CD14-positive monocyte (primary cell): ENCODE results near the gene G6PC3. TPM values are rescaled to one million over a fixed set of nuclear protein-coding genes. Genes with fewer than 3 reads are reported as not detected.

Experiments
- DNase-seq, 3 donors: peaks; one replicate each; pipeline ENCODE4 v3.0.0-alpha.2; 2011 to 2022
- H2AFZ ChIP-seq: 2 replicates; pipeline ENCODE4 v1.6.0; 2012; ENCODE audit warnings: mild to moderate bottlenecking, low read depth, low read length, inconsistent platforms; ENCODE audit not compliant: insufficient read depth, poor library complexity, severe bottlenecking
- H3K27ac ChIP-seq, 2 donors: 1 replicate in 1 of 2; 2 replicates in 1 of 2; pipeline ENCODE4 v1.5.1; 2012 to 2013; ENCODE audit warnings: low read length in 2 of 2, control low read depth in 1 of 2, inconsistent platforms in 1 of 2, low read depth in 1 of 2, mild to moderate bottlenecking in 1 of 2
- H3K27me3 ChIP-seq, 2 donors: one replicate each; pipeline versions ENCODE4 v1.6.0 to v1.6.1; 2011 to 2013; ENCODE audit warnings: low read length in 2 of 2; ENCODE audit not compliant: control insufficient read depth in 2 of 2, insufficient read depth in 2 of 2
- H3K36me3 ChIP-seq, 2 donors: replicated peaks in 1 of 2; 1 replicate in 1 of 2; 2 replicates in 1 of 2; pipeline versions ENCODE4 v1.5.1 to v1.6.1; 2012 to 2013; ENCODE audit warnings: low read length in 2 of 2, control low read depth in 1 of 2, inconsistent platforms in 1 of 2, mild to moderate bottlenecking in 1 of 2; ENCODE audit not compliant: insufficient read depth in 2 of 2, control insufficient read depth in 1 of 2
- H3K4me1 ChIP-seq, 2 donors: 1 replicate in 1 of 2; 2 replicates in 1 of 2; pipeline versions ENCODE4 v1.5.1 to v1.6.1; 2012 to 2013; ENCODE audit warnings: low read length in 2 of 2, control low read depth in 1 of 2, inconsistent platforms in 1 of 2, mild to moderate bottlenecking in 1 of 2, moderate library complexity in 1 of 2; ENCODE audit not compliant: insufficient read depth in 2 of 2, control insufficient read depth in 1 of 2
- H3K4me2 ChIP-seq: replicated peaks from 2 replicates; pipeline ENCODE3; 2012; ENCODE audit warnings: low read length, moderate library complexity, mild to moderate bottlenecking; ENCODE audit not compliant: poor library complexity, severe bottlenecking; ENCODE audit errors: extremely low read depth
- H3K4me3 ChIP-seq, 3 experiments: fragments of 200-600 bp in 1 of 3; sonication (generic) in 1 of 3; replicated peaks in 1 of 3; 1 replicate in 2 of 3; 2 replicates in 1 of 3; pipeline ENCODE4 v1.5.1; 2011 to 2013; ENCODE audit warnings: low read length in 3 of 3, mild to moderate bottlenecking in 3 of 3, control low read depth in 2 of 3, low read depth in 2 of 3, inconsistent platforms in 1 of 3, moderate library complexity in 1 of 3
- H3K79me2 ChIP-seq: 2 replicates; pipeline ENCODE4 v1.6.0; 2012; ENCODE audit warnings: mild to moderate bottlenecking, control low read depth, inconsistent platforms, low read length, moderate library complexity; ENCODE audit not compliant: insufficient read depth
- H3K9ac ChIP-seq: 2 replicates; pipeline ENCODE4 v1.6.0; 2017; ENCODE audit warnings: low read length, mild to moderate bottlenecking; ENCODE audit not compliant: insufficient read depth, poor library complexity, severe bottlenecking
- H3K9me3 ChIP-seq, 2 donors: replicated peaks in 1 of 2; 1 replicate in 1 of 2; 2 replicates in 1 of 2; pipeline versions ENCODE4 v1.5.1 to v1.6.1; 2012 to 2013; ENCODE audit warnings: low read length in 2 of 2, control low read depth in 1 of 2; ENCODE audit not compliant: control insufficient read depth in 1 of 2, insufficient read depth in 1 of 2
- H4K20me1 ChIP-seq: 2 replicates; pipeline ENCODE4 v1.6.0; 2012; ENCODE audit warnings: mild to moderate bottlenecking, low read length, control low read depth, moderate library complexity; ENCODE audit not compliant: insufficient read depth
- H3K27ac Mint-ChIP-seq, 7 donors: one replicate each; pipeline ENCODE4 v1.8.0; 2020; ENCODE audit warnings: mild to moderate bottlenecking in 7 of 7, mixed read lengths in 7 of 7, moderate library complexity in 6 of 7, inconsistent platforms in 2 of 7
- H3K27me3 Mint-ChIP-seq, 3 donors: one replicate each; pipeline ENCODE4 v1.8.0; 2021 to 2022; ENCODE audit warnings: low read depth in 3 of 3, mild to moderate bottlenecking in 3 of 3, mixed read lengths in 3 of 3, moderate library complexity in 3 of 3, inconsistent platforms in 1 of 3
- H3K36me3 Mint-ChIP-seq, 2 donors: one replicate each; pipeline ENCODE4 v1.8.0; 2020; ENCODE audit warnings: mixed read lengths in 2 of 2, inconsistent platforms in 1 of 2, mild to moderate bottlenecking in 1 of 2
- H3K4me1 Mint-ChIP-seq: one replicate; pipeline ENCODE4 v1.8.0; 2020; ENCODE audit warnings: mild to moderate bottlenecking, mixed read lengths
- H3K4me3 Mint-ChIP-seq, 2 donors: one replicate each; pipeline ENCODE4 v1.8.0; 2020; ENCODE audit warnings: mild to moderate bottlenecking in 2 of 2, mixed read lengths in 2 of 2, moderate library complexity in 1 of 2
- H3K9me3 Mint-ChIP-seq, 7 donors: one replicate each; pipeline ENCODE4 v1.8.0; 2020 to 2022; ENCODE audit warnings: mixed read lengths in 7 of 7, mild to moderate bottlenecking in 6 of 7, moderate library complexity in 6 of 7, inconsistent platforms in 2 of 7
- WGBS: methylation state at CpG from one replicate; pipeline ENCODE4 v1.1.5; 2013; ENCODE audit warnings: missing lambda C conversion rate; ENCODE audit not compliant: insufficient coverage; 5-methylcytosine and 5-hydroxymethylcytosine counted together
- intact Hi-C, 2 donors: fragments of 100-400 bp; cut with micrococcal nuclease; formaldehyde crosslinking; loops; one replicate each; pipeline versions ENCODE4 v1.15.0 to v1.15.1; 2023
- polyA plus RNA-seq, 3 donors: library from polyadenylated mRNA; depleted of rRNA in 1 of 3; unstranded in 2 of 3; stranded (reverse) in 1 of 3; fragments of 300-500 nt in 2 of 3; fragments of >200 nt in 1 of 3; fragmentation: Illumina TruSeq in 2 of 3; gene quantifications; 1 replicate in 2 of 3; 2 replicates in 1 of 3; pipeline ENCODE4 v1.2.3, GENCODE V29; 2012 to 2021
- TF ChIP-seq, protein P1 (sequence below): fragments of 200-600 bp; IDR thresholded peaks from one replicate; pipeline ENCODE4 v1.8.0; 2022; ENCODE audit warnings: antibody characterized with exemption, mild to moderate bottlenecking

The G6PC3 gene
- polyA plus RNA-seq, 3 donors: 38.0 to 46.4 (median 42.4) TPM

DNA sequence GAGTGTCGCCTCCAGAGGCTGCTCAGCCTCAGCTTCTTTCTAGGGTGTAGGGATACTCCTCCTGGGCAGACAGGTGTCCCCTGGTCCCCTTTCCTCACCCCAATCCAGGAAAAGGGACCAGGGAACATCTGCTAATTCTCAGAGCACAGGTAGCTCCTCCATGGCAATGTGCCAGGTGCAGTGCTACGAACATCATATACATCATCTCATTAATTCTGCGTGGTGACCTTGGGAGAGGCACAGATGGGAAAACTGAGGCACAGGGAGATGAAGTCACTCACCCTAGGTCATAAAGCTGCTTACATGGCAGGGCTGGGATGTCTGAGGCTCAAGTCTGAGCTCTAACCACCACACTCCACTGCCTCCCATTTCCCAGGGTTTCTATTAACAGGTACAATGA, 41.2 kb downstream of the G6PC3 start:
- peaks cover 39 to 50% of the 10 kb centered on the region in 2 donors for H3K4me1 ChIP-seq
- peak overlapping the region in 1 of 2 donors; percentile 42 for H3K4me3 Mint-ChIP-seq
- TF ChIP-seq, protein P1, sequence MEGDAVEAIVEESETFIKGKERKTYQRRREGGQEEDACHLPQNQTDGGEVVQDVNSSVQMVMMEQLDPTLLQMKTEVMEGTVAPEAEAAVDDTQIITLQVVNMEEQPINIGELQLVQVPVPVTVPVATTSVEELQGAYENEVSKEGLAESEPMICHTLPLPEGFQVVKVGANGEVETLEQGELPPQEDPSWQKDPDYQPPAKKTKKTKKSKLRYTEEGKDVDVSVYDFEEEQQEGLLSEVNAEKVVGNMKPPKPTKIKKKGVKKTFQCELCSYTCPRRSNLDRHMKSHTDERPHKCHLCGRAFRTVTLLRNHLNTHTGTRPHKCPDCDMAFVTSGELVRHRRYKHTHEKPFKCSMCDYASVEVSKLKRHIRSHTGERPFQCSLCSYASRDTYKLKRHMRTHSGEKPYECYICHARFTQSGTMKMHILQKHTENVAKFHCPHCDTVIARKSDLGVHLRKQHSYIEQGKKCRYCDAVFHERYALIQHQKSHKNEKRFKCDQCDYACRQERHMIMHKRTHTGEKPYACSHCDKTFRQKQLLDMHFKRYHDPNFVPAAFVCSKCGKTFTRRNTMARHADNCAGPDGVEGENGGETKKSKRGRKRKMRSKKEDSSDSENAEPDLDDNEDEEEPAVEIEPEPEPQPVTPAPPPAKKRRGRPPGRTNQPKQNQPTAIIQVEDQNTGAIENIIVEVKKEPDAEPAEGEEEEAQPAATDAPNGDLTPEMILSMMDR: no peak
- H3K4me1 Mint-ChIP-seq: peaks cover 50% of the 10 kb centered on the region
- peaks cover 96% of the 10 kb centered on the region for H4K20me1 ChIP-seq
- no peaks in the 10 kb centered on the region for H3K27me3 ChIP-seq
- no peaks in the 10 kb centered on the region for H3K9me3 Mint-ChIP-seq
- H3K9ac ChIP-seq: peak overlapping the region; percentile 57
- peaks cover 37% of the 10 kb centered on the region for H3K79me2 ChIP-seq
- peaks cover 0 to 2% (median 2%) of the 10 kb centered on the region in 3 donors for H3K27me3 Mint-ChIP-seq
- H3K4me2 ChIP-seq: peak overlapping the region; percentile 94
- intact Hi-C loops: no loop called here
- peak overlapping the region in 1 of 3 experiments; percentile 69 for H3K4me3 ChIP-seq
- H3K27ac ChIP-seq: peak overlapping the region in 1 of 2 donors; percentile 52
- DNase-seq: no peak
- H3K27ac Mint-ChIP-seq: peak overlapping the region in 5 of 7 donors; percentile 0 to 72 (median 37)
- H2AFZ ChIP-seq: no peak overlapping the region
- WGBS: no CpG with 5 or more reads among the region's 3 CpGs
- peaks cover 49 to 58% of the 10 kb centered on the region in 2 donors for H3K36me3 Mint-ChIP-seq
- peaks cover 25 to 51% of the 10 kb centered on the region in 2 donors for H3K36me3 ChIP-seq
- H3K9me3 ChIP-seq: no peaks in the 10 kb centered on the region

GRCh38 chr17:44112284-44113280, 42.0 kb downstream of the G6PC3 start:
- H4K20me1 ChIP-seq: peaks cover 100% of the 10 kb centered on the region
- TF ChIP-seq, protein P1: no peak
- no peak overlapping the region for H3K9ac ChIP-seq
- no peak overlapping the region for H2AFZ ChIP-seq
- H3K36me3 ChIP-seq: peaks cover 29 to 58% of the 10 kb centered on the region in 2 donors
- H3K9me3 ChIP-seq: no peaks in the 10 kb centered on the region
- intact Hi-C loops: no loop called here
- peaks cover 36% of the 10 kb centered on the region for H3K79me2 ChIP-seq
- H3K4me1 ChIP-seq: peaks cover 39 to 50% of the 10 kb centered on the region in 2 donors
- peaks cover 0 to 2% (median 2%) of the 10 kb centered on the region in 3 donors for H3K27me3 Mint-ChIP-seq
- no peaks in the 10 kb centered on the region for H3K27me3 ChIP-seq
- WGBS: 94% methylated on average over 2 of the region's 4 CpGs
- peaks cover 50% of the 10 kb centered on the region for H3K4me1 Mint-ChIP-seq
- DNase-seq: no peak
- peak overlapping the region in 3 of 7 donors; percentile 5 to 72 (median 25) for H3K27ac Mint-ChIP-seq
- peak overlapping the region in 1 of 2 donors; percentile 10 for H3K27ac ChIP-seq
- peaks cover 56 to 65% of the 10 kb centered on the region in 2 donors for H3K36me3 Mint-ChIP-seq
- no peaks in the 10 kb centered on the region for H3K9me3 Mint-ChIP-seq
- H3K4me3 ChIP-seq: no peak overlapping the region
- no peak overlapping the region for H3K4me3 Mint-ChIP-seq
- no peak overlapping the region for H3K4me2 ChIP-seq
